Vagina (tissue), 2 donors: ENCODE results near the gene CPOX.

ENCODE experiments used
- POLR2A ChIP-seq, 2 donors: fragments of 450-650 bp; IDR thresholded peaks; one replicate each; pipeline ENCODE4 v1.6.1; 2017; ENCODE audit warnings: antibody characterized with exemption in 2 of 2, mild to moderate bottlenecking in 2 of 2, moderate library complexity in 2 of 2
- POLR2AphosphoS5 ChIP-seq, 2 donors: sonication (generic); formaldehyde crosslinking; IDR thresholded peaks; one replicate each; pipeline ENCODE4 v1.9.0; 2017; ENCODE audit warnings: antibody characterized with exemption in 2 of 2, mild to moderate bottlenecking in 2 of 2, low read depth in 1 of 2; ENCODE audit not compliant: insufficient read depth in 1 of 2
- TF ChIP-seq, protein P1 (sequence below), 3 experiments: fragments of 450-650 bp in 2 of 3; fragments of 200-600 bp in 1 of 3; sonication (generic) in 1 of 3; IDR thresholded peaks; one replicate each; pipeline ENCODE4 v1.5.1; 2017 to 2019; ENCODE audit warnings: antibody characterized with exemption in 3 of 3, mild to moderate bottlenecking in 2 of 3, moderate library complexity in 2 of 3

DNA sequence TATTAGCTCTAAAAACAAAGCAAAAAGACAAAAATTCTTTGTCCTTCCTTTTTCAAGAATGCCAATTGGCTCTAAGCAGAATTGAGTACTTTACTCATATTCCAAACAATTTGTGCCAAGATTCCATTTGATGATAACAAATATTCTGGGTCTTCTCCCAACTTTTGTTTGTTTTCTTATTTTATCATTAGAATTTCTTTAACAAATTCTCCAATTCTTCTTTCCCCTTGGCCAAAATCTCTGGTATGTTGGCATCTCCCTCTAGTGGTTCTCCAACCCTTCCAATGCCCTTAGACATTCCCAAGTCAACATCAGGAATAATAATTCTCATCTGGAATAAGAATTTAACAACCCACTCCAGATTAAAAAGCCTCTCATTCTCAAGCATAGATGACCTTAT, 5.3 kb downstream of the CPOX start:
- TF ChIP-seq, protein P1, sequence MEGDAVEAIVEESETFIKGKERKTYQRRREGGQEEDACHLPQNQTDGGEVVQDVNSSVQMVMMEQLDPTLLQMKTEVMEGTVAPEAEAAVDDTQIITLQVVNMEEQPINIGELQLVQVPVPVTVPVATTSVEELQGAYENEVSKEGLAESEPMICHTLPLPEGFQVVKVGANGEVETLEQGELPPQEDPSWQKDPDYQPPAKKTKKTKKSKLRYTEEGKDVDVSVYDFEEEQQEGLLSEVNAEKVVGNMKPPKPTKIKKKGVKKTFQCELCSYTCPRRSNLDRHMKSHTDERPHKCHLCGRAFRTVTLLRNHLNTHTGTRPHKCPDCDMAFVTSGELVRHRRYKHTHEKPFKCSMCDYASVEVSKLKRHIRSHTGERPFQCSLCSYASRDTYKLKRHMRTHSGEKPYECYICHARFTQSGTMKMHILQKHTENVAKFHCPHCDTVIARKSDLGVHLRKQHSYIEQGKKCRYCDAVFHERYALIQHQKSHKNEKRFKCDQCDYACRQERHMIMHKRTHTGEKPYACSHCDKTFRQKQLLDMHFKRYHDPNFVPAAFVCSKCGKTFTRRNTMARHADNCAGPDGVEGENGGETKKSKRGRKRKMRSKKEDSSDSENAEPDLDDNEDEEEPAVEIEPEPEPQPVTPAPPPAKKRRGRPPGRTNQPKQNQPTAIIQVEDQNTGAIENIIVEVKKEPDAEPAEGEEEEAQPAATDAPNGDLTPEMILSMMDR (IDR thresholded peaks at IDR 0.05), result no peak
- no peak for TF ChIP-seq POLR2A (IDR thresholded peaks at IDR 0.05)
- TF ChIP-seq POLR2AphosphoS5 (IDR thresholded peaks at IDR 0.05; ENCODE audit: insufficient read depth in 1 of 2, low read depth in 1 of 2), result no peak
